Dermis microvascular lymphatic vessel endothelial cell (primary cell): ENCODE measurements around the gene CDC23. TPM values are rescaled to one million over a fixed set of nuclear protein-coding genes. Genes with fewer than 3 reads are reported as not detected.

ENCODE experiments used
- DNase-seq, 2 donors: peaks; one replicate each; pipeline versions ENCODE4 v3.0.0 to v3.0.0-alpha.2; 2010; ENCODE audit warnings: low read depth in 2 of 2
- total RNA-seq: library from RNA; depleted of rRNA; stranded (reverse); fragments of >200 nt; gene quantifications from 2 replicates; pipeline ENCODE4 v1.2.1, GENCODE V29; 2014

Gene CDC23
- total RNA-seq, 1 donor from 2014 or later, result 28.5 TPM

DNA sequence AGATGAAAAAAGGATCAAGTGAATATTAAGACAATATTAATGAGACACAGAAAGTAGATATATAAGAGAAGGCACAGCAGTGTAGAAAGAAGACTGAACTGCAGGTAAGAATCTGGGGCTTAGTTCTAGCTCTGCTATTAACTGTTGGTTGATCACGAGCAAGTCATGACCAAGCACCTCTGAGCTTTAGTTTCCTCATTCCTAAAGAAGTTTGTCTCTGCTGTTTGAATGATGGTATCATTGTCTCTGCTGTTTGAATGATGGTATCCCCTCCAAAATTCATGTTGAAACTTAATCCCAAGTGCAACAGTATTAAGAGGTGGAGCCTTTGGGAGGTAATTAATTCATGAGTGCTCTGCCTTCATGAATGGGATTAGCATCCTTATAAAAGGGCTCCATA is 71.4 kb downstream of the CDC23 start:
- DNase-seq, result no peak

DNA sequence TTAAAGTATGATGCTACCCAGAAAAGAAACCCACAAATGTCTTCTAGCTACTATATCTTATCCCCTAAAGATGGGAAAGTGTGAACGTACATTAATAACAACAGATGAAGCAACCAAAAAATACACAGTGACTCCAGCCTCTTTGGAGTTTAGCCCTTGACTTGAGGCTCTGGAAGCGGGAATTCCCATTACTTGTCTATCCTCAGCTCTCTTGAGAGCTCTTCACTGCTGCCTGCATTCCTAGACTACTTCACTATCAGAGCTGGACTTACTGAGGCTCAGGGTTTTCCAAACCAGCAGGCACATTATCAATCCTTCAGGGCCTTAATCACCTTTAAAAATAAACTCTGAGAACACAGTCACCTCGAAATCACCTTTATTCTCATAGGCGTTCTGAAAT is 72.9 kb downstream of the CDC23 start:
- no peak for DNase-seq

DNA sequence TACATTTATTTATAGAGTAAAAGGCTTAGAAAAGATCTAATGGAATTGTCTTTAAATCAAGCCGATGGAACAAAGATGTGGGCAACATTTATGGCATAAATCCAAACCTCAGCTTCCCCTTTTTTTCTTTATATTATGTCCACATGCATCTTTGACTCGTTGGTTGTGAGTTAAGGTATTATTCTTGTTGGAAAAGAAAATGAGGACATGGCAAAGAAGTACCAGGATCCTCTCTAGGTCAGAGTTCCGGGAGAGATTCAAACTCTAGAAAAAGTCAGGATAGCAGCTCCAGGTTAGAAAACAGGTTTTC is 73.4 kb downstream of the CDC23 start:
- DNase-seq, result no peak

DNA sequence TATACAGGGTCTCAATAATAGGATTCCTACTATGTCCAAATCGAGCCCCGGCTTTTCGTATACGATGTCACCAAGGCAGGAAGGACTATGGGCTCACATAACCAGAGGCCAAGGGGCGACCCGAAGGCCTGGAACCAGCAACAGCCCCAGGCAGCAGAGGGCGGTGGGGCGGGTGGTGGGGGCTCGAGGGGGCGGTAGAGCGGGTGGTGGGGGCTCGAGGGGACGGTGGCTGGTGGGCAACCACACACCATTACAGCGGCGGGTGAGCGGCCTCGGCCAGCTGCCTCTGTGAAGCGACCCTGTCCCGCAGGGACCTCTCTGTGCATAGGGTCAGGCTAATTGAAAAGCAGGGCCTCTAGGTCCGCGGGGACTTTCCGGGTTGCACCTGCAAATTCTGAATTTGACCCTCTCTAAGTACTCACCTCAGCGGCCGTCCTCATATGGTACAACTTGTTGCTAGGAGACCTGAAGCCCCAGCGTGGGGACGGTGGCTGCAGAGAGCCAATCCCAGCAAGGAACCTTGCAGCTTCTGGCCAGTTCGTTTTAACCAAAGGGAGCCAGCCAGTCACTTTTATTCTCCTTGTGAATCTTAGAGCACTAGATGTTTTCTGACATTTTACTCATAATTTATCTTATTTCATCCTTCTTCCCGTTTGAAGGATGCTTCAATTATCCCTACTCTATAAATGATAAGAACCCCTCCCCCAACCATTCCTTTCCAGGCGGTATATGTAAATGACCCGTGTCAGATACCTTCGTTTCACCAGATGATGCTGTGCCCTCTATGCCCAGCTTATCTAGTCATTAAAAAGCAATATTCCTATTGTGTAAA is 74.0 kb downstream of the CDC23 start, which contains the start of gene NME5:
NME5 (minus strand) TSS at position 480 of the 832 bp plus-strand sequence. CDS start 648 bp downstream, outside the sequence.
- DNase-seq, result peak; percentile 65 to 66

Other genes starting within 250 kb of the CDC23 start
- gene FAM13B, start 180.2 kb downstream of the CDC23 start, total RNA-seq, result 11.6 and 19.0 TPM in 2 replicates
- gene WNT8A, start 129.3 kb downstream of the CDC23 start, total RNA-seq, result not detected in 2 replicates
- gene NME5, start 73.9 kb downstream of the CDC23 start, total RNA-seq, result 1.8 and 1.9 TPM in 2 replicates
- gene BRD8, start 34.7 kb downstream of the CDC23 start, total RNA-seq, result 20.2 and 22.9 TPM in 2 replicates
- gene KIF20A, start 34.2 kb downstream of the CDC23 start, total RNA-seq, result 22.4 and 52.5 TPM in 2 replicates
- gene GFRA3, start 61.3 kb upstream of the CDC23 start, total RNA-seq, result not detected in 2 replicates
- 2.5 and 6.7 TPM in 2 replicates for gene CDC25C, start 118.5 kb upstream of the CDC23 start, total RNA-seq
- 24.3 and 28.8 TPM in 2 replicates for gene FAM53C, start 124.9 kb upstream of the CDC23 start, total RNA-seq
- 43.1 and 51.7 TPM in 2 replicates for gene KDM3B, start 139.4 kb upstream of the CDC23 start, total RNA-seq
- gene REEP2, start 225.7 kb upstream of the CDC23 start, total RNA-seq, result 1.2 and 1.6 TPM in 2 replicates